ENCODE data around the gene CRCP.

DNA sequence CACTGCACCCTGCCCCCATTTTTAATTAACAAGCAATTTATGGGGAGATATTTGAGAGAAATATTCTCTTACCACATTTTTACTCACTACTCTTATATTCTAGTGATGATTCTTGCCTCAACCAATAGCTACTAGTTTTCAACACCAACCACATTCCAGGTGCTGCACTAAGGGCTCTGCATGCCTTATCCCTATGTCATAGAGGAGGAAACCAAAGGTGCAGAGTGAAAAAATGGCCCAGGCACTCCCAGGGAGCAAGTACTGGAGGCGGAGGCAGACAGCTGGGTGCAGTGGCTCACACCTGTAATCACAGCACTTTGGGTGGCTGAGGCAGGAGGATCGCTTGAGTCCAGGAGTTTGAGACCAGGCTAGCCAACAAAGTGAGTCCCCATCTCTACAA lies 55.0 kb downstream of the CRCP start:
- TF ChIP-seq EP300 (IDR thresholded peaks at IDR 0.05; ENCODE audit: low read depth) (no peak), POLR2A (IDR thresholded peaks at IDR 0.05) (no peak), POLR2AphosphoS5 (IDR thresholded peaks at IDR 0.05) (no peak)
- TF ChIP-seq, protein P1, sequence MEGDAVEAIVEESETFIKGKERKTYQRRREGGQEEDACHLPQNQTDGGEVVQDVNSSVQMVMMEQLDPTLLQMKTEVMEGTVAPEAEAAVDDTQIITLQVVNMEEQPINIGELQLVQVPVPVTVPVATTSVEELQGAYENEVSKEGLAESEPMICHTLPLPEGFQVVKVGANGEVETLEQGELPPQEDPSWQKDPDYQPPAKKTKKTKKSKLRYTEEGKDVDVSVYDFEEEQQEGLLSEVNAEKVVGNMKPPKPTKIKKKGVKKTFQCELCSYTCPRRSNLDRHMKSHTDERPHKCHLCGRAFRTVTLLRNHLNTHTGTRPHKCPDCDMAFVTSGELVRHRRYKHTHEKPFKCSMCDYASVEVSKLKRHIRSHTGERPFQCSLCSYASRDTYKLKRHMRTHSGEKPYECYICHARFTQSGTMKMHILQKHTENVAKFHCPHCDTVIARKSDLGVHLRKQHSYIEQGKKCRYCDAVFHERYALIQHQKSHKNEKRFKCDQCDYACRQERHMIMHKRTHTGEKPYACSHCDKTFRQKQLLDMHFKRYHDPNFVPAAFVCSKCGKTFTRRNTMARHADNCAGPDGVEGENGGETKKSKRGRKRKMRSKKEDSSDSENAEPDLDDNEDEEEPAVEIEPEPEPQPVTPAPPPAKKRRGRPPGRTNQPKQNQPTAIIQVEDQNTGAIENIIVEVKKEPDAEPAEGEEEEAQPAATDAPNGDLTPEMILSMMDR (IDR thresholded peaks at IDR 0.05) = no peak

All from transverse colon (tissue), 4 donors.